NCI-H748 (cell line): Measurements from ENCODE around the gene SORBS1.
A peak's percentile ranks its signal among the peaks of the same experiment; 100 is the strongest.

Experiments used
- DNase-seq: peaks from one replicate; lab custom pipeline; 2025; ENCODE audit not compliant: unreplicated experiment; lab: John Stamatoyannopoulos, UW

The SORBS1 gene

DNA sequence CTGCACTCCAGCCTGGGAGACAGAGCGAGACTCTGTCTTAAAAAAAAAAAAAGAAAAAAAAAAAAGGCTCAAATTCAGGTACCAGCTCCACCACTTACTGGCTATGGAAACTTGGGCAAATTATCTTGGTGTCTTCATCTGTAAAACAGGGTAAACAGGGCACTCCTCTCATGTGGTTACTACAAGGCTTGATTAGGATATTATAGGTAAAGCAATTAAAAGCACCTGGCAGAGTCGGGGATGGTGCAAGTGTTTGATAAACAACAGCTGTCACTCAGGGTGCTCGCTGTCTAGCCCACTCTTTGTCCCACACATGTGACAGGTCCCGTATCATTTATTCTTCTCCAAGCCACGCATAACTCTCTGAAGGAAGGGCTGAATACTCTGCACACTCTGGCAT lies 96.9 kb downstream of the SORBS1 start:
- peak; percentile 81 for DNase-seq

DNA sequence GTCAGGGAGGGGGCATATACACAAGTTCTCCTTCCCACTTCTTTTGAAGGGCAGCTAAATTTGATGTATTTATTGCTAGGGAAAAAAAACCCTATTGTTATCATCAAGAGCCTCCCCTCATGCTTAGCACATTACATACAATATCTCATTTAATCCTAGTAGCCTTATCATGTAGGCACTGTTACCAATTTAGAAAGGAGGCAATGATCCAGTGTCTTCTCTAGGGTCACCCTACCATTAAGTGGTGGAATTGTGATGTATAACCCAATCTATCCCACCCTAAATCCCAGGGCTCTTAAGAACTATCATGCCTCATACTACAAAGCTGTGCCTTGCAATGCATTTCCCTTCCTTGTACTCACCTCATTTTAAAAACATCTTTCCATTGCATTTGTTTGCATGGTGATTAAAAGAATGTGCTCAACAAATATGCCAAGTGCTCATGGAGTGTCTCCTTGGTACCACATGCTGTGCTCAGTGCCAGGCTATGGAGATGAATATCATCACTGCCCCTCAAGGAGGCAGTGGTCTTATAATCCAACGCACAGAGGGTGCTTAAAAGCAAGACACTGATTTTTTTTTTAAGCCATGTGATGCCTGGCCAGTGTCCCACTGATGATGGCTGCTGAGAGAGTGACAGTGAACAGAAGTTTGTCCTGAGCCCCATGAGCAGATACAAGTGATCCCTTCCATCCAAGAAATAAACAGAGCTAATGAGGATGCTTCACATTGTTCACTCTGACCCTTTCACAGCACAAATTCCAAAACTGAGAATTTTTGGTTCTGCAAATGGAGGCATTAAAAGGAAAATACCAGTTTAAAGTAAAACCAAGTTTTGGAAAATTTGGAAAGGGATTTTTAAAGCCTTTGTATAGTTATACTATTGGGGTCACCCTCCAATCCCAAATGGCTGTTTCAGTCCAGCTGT lies 98.2 kb downstream of the SORBS1 start:
- no peak for DNase-seq

DNA sequence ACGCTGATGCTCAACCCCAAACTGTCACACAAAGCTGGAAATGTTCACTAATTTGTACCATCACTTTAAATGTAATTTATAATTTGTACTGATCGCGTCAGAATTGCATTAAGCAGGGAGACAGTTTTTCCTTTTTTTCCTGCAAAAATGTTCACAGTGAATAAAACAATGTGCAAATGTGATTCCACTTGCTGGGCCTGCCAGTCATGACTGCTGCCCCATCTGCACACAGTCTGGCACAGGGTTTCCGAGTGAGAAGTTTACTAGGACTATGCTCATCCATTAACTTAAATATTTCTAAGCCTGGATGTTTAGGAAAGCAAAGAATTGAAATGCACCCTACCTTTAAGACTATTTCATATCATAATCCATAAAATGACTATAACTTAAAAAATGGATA lies 99.6 kb downstream of the SORBS1 start:
- DNase-seq = no peak

DNA sequence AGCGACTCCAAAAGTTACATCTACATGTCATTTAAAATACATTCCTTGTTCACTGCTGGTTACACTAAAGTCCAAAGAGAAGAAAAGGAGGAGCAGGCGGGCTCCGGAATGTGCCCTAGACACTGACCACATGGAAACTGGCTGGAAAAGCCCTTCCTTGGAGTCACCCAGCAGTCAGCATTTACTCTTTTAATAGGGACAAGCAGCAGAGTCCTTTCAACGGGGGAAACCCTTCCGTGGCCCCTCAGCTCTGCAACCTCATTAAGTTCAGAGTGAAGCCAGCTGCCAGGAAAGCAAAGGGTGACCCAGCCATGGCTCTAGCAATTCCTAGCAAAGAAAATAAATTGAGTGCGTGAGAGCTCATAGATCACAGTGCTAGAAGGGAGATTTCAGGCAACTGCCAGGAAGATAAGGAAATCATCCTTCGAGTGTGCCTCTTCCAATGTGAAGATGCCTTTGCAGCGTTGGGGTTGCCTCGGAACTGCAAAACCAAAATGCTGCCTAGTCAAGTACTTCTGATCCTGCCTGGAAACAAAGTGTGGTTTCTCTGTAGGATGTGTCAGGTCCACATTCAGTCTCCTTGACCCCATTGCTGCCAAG lies 101.6 kb downstream of the SORBS1 start:
- no peak for DNase-seq

DNA sequence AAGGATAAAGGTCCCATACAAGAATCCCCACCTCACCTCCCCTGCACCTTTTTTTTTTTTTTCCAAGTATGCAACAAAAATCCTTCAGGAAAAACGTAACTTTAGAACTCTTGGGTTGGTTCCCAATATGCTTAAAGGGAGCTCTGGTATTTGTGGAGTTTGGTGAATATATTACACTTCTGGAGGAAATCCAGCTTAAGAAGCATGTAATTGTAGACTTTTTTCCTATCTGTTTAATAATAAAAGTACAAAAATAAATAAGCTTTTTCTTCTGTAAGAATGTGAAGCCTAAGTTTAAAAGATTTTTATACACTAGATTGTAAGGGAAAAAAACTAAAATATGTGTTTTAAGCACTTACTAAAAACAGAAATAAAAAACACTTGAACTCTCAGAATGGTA lies 102.3 kb downstream of the SORBS1 start:
- no peak for DNase-seq

DNA sequence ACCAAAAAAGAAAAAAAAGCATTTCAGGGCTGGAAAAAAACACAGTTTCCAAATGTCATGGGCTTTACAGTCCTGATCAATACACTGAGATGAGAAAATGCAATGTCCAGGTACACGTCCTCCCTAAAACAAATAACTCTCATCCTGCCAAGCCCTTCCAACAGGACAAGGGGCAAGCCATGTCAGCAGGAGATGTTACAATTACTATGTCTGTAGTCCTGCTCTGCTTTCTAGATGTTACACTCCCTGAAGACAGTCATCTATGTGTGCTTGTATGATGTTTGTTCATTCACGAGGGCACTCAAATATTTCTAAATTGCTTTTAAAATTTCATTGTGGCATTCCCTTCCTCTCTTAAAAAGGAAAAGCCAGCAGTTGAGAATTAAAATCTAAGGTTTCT lies 103.2 kb downstream of the SORBS1 start:
- no peak for DNase-seq

DNA sequence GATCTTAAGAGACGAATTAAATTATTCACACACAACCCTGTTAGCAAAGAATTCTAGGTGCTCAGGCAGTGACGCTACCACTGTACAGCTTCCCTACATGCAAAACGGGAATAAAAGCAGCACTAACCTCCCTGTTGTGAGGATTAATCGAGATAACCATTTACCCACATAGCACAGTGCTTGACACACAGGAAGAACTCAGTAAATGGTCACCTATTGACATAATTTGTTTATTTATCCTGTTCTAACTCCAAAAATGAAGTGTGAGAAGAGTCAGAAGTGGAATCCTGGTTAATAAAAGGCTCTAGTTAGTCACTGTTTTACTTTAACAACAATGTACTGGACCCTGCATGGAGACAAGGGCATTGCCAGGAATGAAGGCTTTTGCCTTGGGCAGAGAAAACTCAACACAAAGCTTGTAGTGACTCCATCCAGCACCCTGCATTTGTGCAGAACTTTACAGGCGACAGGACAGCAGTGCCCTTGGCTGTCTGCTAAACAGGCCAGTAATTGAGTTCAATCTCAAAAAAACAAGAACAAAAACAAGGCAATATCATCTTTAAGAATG lies 103.8 kb downstream of the SORBS1 start:
- no peak for DNase-seq

DNA sequence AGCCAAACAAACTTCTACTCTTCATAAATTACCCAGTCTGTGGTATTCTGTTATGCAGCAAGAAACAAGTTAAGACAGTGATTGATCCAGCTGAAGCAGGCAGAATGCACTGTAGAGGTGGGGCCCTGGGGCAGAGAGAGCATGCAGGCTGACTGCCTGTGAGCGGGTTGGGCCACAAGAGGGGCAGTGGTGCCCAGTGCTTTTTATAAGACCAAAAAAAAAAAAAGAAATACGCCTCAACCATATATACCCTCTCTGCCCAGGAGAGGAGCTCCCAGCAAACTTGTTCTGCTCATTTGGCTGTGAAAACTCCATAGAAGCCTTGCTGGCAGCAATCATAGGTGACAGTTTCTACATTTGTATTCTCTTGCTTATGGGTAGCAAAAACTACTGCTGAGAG lies 104.7 kb downstream of the SORBS1 start:
- no peak for DNase-seq

DNA sequence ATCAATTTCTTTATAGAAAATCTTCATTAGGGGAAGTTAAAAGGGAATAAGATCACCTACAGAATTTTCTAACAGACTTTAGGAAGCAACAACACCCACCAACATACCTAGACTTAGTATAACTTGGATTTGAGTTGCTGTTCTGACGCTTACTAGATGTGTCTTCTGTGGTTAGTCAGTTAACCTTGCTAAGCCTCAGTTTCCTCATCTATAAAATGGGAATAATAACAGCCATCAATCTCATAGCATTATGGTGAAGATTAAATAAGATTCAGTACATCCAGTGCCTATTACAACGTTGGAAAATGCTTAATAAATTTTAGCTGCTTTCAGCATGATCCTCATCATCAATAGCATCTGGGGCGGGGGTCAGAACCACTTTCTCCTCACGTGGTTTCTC lies 106.2 kb downstream of the SORBS1 start:
- no peak for DNase-seq

DNA sequence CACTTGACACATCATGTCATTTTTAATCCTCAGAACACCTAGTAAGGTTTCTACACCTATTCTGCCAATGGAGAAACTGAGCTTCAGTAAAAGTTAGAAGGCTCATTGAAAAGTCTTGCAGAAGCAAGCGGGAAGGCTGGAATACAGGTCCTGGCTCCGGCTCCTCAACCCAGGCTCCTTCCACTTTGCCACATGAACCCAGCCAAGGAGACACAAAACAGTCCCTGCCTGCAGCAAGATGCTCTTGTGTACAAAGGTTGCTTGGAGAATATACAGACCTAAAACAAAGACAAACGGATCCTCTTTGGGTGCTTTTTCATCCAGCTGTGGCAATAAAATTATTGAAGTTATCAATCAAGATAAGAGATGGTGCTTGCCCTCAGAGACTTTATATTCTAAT lies 106.8 kb downstream of the SORBS1 start:
- DNase-seq = no peak

DNA sequence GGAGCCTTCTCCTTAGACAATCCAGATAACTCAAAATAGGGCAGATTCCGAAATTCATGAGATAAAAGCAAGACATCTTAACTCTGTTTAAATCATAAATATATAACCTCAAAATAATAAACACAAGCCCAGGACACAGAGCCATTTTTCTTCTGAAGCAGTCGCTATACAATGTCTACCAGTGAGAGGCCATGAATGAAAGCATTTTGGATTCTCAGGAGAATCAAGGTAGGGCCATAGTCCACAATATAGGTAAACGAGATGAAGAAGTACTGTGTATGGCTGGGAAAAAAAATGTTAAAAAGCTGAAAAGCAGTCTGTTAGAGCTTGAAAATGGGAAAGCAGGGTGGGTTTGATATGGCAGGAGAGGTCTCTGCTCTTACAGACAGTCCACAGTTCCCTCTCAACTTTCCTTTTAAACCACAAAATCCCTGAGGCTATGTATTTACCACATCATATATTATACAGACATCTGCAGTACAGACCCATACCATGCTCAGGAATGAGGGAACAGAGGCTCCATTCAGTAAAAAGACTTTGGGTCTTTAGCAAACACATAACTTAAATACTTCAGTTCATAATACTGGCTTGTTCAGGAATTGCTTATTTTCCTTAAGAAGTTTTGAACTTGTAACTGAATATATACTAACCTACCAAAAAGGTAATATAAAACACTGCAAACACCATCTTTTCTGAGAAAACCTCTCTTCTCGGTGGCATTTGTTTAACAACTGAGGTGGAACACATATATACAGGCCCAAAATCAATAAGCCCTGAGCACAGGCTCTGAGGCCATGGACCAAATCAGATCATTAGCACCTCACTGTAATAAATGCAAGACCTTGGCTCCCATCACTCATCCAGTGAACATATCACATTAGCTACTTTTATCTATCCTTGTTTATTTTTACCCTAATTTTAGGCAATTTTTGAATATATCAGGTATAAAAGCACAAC lies 109.3 kb downstream of the SORBS1 start:
- DNase-seq = no peak

DNA sequence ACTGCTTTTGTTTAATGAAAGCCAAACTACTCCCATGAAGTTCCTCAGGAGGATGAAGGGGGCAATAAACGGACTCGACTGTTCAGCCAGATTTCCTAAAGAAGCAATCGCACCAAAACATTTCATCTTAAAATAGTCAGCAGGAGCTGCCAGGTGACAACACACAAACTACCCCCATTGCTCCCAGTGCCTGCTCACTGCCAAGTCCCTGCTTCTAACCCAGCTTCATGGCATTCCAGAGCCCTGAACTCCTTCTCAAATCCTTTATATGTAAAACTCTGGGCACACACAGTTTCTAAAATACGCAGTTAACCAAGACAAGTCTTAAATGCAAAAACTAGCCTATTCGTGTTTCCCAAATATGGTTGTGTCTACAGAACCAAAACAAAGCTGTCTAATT lies 110.0 kb downstream of the SORBS1 start:
- DNase-seq = no peak

DNA sequence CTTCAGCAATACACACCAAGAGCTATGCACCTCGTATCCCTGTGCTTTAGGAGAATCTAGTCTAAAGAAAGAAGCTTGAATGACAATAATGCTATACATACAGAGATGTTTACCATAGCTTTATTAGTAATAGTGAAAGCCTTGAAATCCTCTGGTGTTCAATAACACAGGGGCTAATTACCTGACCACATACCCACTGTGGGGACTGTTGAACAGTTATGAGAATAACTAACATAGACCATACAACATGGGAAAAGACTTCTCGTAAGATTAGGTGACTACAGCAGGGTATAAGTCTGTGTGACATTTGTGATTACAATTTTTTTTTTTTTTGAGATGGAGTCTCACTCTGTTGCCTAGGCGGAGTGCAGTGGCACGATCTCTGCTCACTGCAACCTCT lies 111.0 kb downstream of the SORBS1 start:
- DNase-seq = no peak

DNA sequence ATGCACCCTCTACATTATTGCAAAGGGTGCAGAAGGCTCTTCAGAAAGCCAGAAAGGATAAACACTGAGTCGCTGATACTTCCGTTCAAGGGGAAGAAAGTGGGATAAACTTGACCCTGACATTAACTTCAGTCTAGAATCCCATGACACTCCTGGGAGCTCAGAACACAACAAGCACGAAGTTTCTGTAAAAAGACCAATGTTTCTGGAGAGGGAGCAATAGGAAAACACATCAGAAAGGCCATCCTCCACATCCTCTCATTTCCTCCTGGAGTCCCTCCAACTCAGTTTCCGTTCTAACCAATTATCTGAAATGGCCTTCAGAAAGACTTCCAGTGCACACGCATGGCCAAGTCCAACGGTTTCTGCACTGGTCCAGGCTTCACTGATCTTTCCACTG lies 113.5 kb downstream of the SORBS1 start:
- no peak for DNase-seq

DNA sequence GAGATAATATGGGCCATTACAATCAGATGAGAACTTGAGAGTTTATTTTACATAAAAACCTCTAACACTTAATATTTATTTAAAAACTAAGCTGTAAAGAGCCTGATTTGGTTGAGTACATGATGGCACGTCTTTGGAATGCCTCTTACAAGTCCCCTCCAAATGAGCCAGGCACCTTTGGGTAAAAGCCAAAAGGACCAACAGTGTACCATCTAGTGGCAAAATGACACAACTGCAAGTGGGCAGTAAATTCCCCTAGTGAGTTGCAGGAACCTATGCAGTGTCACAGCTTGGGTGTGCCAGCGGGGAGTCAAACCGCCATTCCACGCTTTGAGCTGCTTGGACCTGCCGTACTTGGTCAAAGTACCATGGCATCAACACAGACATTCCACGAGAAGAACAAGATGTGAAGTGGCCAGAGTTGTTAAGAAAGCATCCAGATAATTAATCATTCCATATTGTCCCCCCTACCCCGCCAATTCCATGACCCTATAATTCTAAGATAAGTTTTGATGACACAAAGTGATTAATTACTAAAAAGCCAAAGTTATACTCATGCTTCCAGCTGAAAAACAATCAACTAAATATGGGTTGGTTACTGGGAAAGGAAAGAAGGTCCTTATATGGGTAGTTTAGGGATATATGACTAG lies 115.2 kb downstream of the SORBS1 start:
- peak; percentile 41 for DNase-seq

DNA sequence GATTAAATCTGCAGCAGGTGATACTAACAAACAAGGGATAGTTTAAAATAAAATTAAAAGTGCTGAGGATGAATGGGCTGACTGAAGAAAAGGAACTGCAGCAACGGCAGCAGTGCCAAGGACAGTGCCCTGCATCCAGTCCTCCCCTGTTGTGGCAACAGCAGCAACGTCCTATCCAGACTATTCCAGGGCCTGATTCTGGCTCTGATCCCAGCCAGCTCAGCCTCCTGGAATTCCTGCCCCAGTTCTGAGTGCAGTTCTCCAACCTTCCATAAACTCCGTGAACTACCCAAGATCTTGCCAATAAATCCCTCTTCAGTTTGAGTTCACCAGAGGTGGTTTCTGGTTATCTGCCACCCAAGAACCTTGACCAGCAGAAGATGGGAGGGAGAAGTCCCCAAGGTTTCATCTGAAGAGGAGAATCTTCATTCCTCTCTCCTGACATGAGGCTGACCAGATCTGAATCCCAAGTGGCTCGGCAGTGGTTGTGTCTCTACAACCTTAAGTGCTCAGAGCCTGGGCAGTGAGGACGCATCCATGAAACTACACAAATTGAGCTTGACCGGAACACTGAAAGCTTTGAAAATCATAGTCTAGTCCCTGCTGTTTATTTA lies 115.8 kb downstream of the SORBS1 start:
- DNase-seq = no peak

DNA sequence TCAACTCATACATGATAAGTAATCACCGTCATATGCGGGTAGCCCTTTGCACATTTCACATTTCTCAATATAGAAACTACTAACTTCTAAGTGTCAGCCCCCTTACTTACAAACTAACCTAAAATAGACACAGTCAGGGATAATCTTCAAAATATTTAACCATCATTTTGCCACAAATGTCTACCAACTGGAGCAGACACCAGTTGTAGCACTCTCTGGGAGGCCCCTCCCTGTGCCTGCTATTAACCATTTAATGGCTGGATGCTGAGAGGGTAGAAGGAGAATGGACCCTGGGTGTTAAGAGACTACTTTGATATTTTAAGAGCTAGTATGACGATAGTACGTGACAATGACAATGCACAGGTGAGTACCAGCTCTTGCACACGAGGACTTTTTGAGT lies 116.4 kb downstream of the SORBS1 start:
- no peak for DNase-seq

DNA sequence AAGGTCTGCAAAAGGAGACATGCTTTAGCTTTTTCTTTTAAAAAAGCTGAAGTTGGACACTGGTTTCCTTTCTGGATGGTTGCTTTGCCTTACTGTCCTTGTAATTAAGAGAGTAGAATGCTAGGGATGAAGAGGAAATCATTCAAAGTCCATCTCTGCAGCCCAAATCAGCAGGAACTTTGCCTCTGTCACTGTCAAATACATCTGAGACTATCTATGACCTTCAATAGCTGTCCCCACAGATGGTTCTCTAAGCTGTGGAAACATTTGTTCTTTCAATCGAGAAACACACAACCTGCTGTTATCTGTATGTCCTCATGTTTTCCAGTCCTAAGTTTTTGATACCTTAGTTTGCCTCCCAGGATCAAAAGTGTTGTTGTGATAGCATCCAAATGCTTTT lies 117.5 kb downstream of the SORBS1 start:
- no peak for DNase-seq

DNA sequence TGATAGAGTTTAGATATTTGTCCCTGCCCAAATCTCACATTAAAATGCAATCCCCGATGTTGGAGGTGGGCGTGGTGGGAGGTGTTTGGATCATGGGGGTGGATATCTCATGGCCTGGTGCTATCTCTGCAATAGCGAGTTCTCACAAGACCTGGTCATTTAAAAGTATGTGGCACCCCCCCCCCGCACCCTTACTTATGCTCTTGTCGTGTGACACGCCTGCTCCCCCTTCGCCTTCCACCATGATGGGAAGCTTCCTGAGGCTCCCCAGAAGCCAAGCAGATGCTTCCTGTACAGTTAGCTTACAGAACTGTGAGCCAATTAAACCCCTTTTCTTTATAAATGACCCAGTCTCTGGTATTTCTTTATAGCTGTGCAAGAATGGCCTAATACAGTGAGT lies 118.8 kb downstream of the SORBS1 start:
- no peak for DNase-seq

DNA sequence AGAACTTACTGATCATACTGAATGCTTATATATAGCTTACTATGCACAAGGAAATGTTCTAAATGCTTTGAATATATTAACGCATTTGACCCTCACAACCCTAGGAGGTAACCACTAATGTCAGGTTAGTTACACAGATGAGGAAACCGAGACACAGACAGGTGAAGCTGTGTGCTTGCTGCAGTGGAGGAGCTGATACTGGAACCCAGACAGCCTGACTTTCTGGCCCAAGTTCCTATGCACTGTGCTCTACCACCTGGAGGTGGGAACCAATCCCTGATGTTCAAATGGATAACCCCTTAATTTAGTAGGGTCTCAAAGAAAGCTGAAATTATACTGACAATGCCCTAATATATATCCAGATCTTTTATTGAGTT lies 119.6 kb downstream of the SORBS1 start:
- no peak for DNase-seq
